ENCODE results near the gene KRTAP12-3.

DNA sequence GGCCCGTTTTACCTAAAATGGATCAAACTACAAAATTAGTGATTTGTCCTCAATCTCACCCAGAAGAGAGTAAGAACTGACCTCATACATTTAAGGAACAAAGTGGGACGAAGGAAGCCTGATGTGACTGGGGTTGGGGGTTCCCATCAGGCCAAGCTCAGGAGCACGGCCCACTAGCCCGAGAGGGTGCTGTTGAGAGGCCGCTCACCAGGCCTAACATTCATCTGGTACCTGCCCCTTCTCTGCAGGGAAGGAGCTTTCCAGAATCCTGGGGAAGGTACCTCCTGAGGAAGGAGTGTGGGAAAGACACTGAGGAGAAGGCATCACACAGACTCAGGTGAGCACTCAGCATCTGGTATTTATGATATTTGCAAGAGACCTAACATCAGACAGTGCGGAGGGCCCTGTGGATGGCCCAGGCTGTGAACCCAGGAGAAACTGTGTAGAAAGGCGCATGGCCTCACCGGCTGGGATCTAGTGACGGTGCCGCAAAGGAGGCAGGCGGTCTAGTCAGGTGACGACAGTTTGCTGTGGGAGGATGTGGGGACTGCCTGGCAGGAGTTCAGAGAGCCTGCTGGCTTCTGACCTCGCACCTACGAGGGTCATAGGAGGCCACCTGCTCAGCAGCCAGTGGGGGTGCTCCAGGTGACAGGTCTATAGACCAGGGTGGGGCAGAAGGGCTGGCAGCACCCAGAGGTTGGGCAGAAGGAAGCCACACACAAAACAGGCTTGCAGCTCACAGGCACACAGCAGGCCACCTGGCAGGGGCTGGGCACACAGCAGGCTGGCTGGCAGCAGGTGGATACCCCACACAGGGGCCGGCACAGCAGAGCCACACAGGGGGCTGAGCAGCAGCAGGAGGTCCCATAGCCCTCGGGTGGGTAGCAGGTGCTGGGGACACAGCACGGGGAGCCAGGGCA lies 3.8 kb upstream of the KRTAP12-3 start:
- TF ChIP-seq, protein P1, sequence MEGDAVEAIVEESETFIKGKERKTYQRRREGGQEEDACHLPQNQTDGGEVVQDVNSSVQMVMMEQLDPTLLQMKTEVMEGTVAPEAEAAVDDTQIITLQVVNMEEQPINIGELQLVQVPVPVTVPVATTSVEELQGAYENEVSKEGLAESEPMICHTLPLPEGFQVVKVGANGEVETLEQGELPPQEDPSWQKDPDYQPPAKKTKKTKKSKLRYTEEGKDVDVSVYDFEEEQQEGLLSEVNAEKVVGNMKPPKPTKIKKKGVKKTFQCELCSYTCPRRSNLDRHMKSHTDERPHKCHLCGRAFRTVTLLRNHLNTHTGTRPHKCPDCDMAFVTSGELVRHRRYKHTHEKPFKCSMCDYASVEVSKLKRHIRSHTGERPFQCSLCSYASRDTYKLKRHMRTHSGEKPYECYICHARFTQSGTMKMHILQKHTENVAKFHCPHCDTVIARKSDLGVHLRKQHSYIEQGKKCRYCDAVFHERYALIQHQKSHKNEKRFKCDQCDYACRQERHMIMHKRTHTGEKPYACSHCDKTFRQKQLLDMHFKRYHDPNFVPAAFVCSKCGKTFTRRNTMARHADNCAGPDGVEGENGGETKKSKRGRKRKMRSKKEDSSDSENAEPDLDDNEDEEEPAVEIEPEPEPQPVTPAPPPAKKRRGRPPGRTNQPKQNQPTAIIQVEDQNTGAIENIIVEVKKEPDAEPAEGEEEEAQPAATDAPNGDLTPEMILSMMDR (IDR thresholded peaks at IDR 0.05; ENCODE audit: low read length): no peak
- TF ChIP-seq EZH2 (IDR thresholded peaks at IDR 0.05; ENCODE audit: borderline replicate concordance, low read length): no peak
